SK-N-SH treated with all-trans-retinoic acid at 6 μM for 48 hours (cell line): ENCODE results near the gene RPA3.
A peak's percentile ranks its signal among the peaks of the same experiment; 100 is the strongest.

Experiments
- ATAC-seq: fragments of 200-7000 bp; cut with Tn5 transposase; 3 replicates; pipeline ENCODE4 v1.9.1; 2020; ENCODE audit warnings: mild to moderate bottlenecking, moderate library complexity
- BACH2 ChIP-seq: fragments of 250-450 bp; sonication (Bioruptor Pico); IDR thresholded peaks from 2 replicates; pipeline ENCODE4 v1.9.0; 2021; ENCODE audit warnings: mild to moderate bottlenecking, borderline replicate concordance
- CSDC2 ChIP-seq: fragments of 250-450 bp; sonication (Bioruptor Pico); IDR thresholded peaks from 2 replicates; pipeline ENCODE4 v1.5.0; 2020; ENCODE audit warnings: mild to moderate bottlenecking, moderate library complexity
- ESRRG ChIP-seq: fragments of 250-450 bp; sonication (Bioruptor Pico); IDR thresholded peaks from 2 replicates; pipeline ENCODE4 v1.6.1; 2021; ENCODE audit warnings: mild to moderate bottlenecking
- GLIS3 ChIP-seq: fragments of 250-450 bp; sonication (Bioruptor Pico); IDR thresholded peaks from 2 replicates; pipeline ENCODE4 v1.5.0; 2020; ENCODE audit warnings: mild to moderate bottlenecking, moderate library complexity
- ISL1 ChIP-seq: fragments of 250-450 bp; sonication (Bioruptor Pico); IDR thresholded peaks from 2 replicates; pipeline ENCODE4 v2.1.2; 2022; ENCODE audit warnings: mild to moderate bottlenecking, moderate library complexity
- OSR1 ChIP-seq: fragments of 250-450 bp; sonication (Bioruptor Pico); IDR thresholded peaks from 2 replicates; pipeline ENCODE4 v1.8.0; 2022; ENCODE audit warnings: moderate library complexity, mild to moderate bottlenecking, inconsistent platforms
- POU6F1 ChIP-seq: fragments of 250-450 bp; sonication (Bioruptor Pico); IDR thresholded peaks from 2 replicates; pipeline ENCODE4 v1.8.0; 2021; ENCODE audit warnings: low read depth, mild to moderate bottlenecking, moderate library complexity, borderline replicate concordance
- PPARA ChIP-seq: fragments of 250-450 bp; sonication (Bioruptor Pico); IDR thresholded peaks from 2 replicates; pipeline ENCODE4 v1.5.0; 2020; ENCODE audit warnings: mild to moderate bottlenecking, borderline replicate concordance
- RARB ChIP-seq: fragments of 250-450 bp; sonication (Bioruptor Pico); IDR thresholded peaks from 2 replicates; pipeline ENCODE4 v1.8.0; 2021; ENCODE audit warnings: mild to moderate bottlenecking, moderate library complexity
- SNAI2 ChIP-seq: fragments of 250-450 bp; sonication (Bioruptor Pico); IDR thresholded peaks from 2 replicates; pipeline ENCODE4 v1.5.0; 2020; ENCODE audit warnings: mild to moderate bottlenecking, moderate library complexity
- TSHZ2 ChIP-seq: fragments of 250-450 bp; sonication (Bioruptor Pico); IDR thresholded peaks from 2 replicates; pipeline ENCODE4 v1.5.0; 2020; ENCODE audit warnings: mild to moderate bottlenecking, moderate library complexity
- ZC3H10 ChIP-seq: fragments of 250-450 bp; sonication (Bioruptor Pico); IDR thresholded peaks from 2 replicates; pipeline ENCODE4 v1.5.1; 2021; ENCODE audit warnings: mild to moderate bottlenecking, moderate library complexity
- ZFP3 ChIP-seq: fragments of 250-450 bp; sonication (Bioruptor Pico); IDR thresholded peaks from 2 replicates; pipeline ENCODE4 v1.5.0; 2020; ENCODE audit warnings: mild to moderate bottlenecking, moderate library complexity
- ZNF565 ChIP-seq: fragments of 450-650 bp; formaldehyde crosslinking; conservative IDR thresholded peaks from 2 replicates; pipeline ENCODE4 v1.5.0; 2020; ENCODE audit warnings: low read depth, mild to moderate bottlenecking, moderate library complexity
- ZNF70 ChIP-seq: fragments of 450-650 bp; formaldehyde crosslinking; IDR thresholded peaks from 2 replicates; pipeline ENCODE4 v1.5.0; 2020; ENCODE audit warnings: mild to moderate bottlenecking, moderate library complexity
- ZNF8 ChIP-seq: fragments of 450-650 bp; formaldehyde crosslinking; IDR thresholded peaks from 2 replicates; pipeline ENCODE4 v1.5.0; 2020; ENCODE audit warnings: mild to moderate bottlenecking, moderate library complexity
- TF ChIP-seq, protein P1 (sequence below): fragments of 250-450 bp; sonication (Bioruptor Pico); IDR thresholded peaks from 2 replicates; pipeline ENCODE4 v1.8.0; 2020; ENCODE audit warnings: mild to moderate bottlenecking, moderate library complexity, borderline replicate concordance
- TF ChIP-seq, protein P2 (sequence below): fragments of 250-450 bp; sonication (Bioruptor Pico); IDR thresholded peaks from 2 replicates; pipeline ENCODE4 v1.5.1; 2020; ENCODE audit warnings: low read depth, mild to moderate bottlenecking, moderate library complexity
- TF ChIP-seq, protein P3 (sequence below): fragments of 250-450 bp; sonication (Bioruptor Pico); IDR thresholded peaks from 2 replicates; pipeline ENCODE4 v1.5.1; 2021; ENCODE audit warnings: mild to moderate bottlenecking, moderate library complexity

RPA3 gene

GRCh38 chr7:7642081-7642480 is 76.3 kb downstream of the RPA3 start:
- TF ChIP-seq ZNF70 (CRISPR knock-in tag), result no peak
- TF ChIP-seq, protein P1, sequence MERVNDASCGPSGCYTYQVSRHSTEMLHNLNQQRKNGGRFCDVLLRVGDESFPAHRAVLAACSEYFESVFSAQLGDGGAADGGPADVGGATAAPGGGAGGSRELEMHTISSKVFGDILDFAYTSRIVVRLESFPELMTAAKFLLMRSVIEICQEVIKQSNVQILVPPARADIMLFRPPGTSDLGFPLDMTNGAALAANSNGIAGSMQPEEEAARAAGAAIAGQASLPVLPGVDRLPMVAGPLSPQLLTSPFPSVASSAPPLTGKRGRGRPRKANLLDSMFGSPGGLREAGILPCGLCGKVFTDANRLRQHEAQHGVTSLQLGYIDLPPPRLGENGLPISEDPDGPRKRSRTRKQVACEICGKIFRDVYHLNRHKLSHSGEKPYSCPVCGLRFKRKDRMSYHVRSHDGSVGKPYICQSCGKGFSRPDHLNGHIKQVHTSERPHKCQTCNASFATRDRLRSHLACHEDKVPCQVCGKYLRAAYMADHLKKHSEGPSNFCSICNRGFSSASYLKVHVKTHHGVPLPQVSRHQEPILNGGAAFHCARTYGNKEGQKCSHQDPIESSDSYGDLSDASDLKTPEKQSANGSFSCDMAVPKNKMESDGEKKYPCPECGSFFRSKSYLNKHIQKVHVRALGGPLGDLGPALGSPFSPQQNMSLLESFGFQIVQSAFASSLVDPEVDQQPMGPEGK (CRISPR knock-in tag), result no peak
- no peak for ATAC-seq

DNA sequence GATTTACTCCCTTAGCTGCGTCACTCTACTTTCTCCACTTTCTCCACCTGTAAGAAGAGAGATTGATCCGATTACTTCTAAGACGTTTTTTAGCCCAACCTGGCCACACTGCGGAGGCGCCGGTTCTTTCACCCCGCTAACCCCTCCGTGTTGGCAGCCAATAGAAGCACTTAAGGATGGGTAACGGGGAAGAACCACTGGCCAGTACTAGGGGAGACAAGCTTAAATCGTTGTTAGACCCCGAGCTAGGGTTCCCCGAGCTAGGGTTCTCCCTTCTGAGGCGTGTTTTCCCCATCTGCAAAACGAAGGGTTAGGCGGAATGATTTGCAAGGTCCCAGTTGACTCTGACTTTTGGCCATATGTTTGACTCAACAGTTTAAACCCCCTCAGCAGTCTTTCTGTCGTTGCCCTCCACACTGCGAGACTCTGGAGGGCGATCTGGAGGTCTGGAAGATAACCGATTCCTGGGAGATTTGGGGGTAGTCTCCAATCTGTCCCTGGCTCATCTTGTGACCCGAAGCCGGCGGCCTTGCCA is 77.2 kb downstream of the RPA3 start:
- ATAC-seq, result peak; percentile 13
- TF ChIP-seq ZNF8 (CRISPR knock-in tag) (0 out of 2 replicates have a peak, but pooled peaks have one; percentile 2), PPARA (CRISPR knock-in tag) (no peak), ESRRG (CRISPR knock-in tag) (no peak), ZNF565 (no peak), TSHZ2 (CRISPR knock-in tag) (0 out of 2 replicates have a peak, but pooled peaks have one; percentile 9)

GRCh38 chr7:7640221-7641128 is 77.9 kb downstream of the RPA3 start, which contains the start of gene UMAD1:
UMAD1 (plus strand) TSS chr7:7640752; CDS start chr7:7673372, 32,620 bp downstream.
- ATAC-seq, result peak; percentile 96
- TF ChIP-seq ZC3H10 (CRISPR knock-in tag) (no peak), BACH2 (CRISPR knock-in tag) (no peak), ZNF565 (no peak), OSR1 (CRISPR knock-in tag) (no peak), ZNF8 (CRISPR knock-in tag) (0 out of 2 replicates have a peak, but pooled peaks have one; percentile 22), ISL1 (CRISPR knock-in tag) (no peak), ESRRG (CRISPR knock-in tag) (no peak)
- TF ChIP-seq, protein P2, sequence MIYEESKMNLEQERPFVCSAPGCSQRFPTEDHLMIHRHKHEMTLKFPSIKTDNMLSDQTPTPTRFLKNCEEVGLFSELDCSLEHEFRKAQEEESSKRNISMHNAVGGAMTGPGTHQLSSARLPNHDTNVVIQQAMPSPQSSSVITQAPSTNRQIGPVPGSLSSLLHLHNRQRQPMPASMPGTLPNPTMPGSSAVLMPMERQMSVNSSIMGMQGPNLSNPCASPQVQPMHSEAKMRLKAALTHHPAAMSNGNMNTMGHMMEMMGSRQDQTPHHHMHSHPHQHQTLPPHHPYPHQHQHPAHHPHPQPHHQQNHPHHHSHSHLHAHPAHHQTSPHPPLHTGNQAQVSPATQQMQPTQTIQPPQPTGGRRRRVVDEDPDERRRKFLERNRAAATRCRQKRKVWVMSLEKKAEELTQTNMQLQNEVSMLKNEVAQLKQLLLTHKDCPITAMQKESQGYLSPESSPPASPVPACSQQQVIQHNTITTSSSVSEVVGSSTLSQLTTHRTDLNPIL (CRISPR knock-in tag), result no peak

- TF ChIP-seq ZFP3 (CRISPR knock-in tag) (no peak), SNAI2 (CRISPR knock-in tag) (no peak)
- TF ChIP-seq, protein P2 (CRISPR knock-in tag), result no peak
- TF ChIP-seq, all 23 proteins: peak for 0
- ATAC-seq, result peak; percentile 7
Measured at GRCh38 chr7:7639847-7640220, 78.6 kb downstream of the RPA3 start.

- TF ChIP-seq POU6F1 (no peak), RARB (CRISPR knock-in tag) (no peak), OSR1 (CRISPR knock-in tag) (no peak), ZFP3 (CRISPR knock-in tag) (no peak), CSDC2 (CRISPR knock-in tag) (no peak), GLIS3 (CRISPR knock-in tag) (no peak)
- TF ChIP-seq, protein P3, sequence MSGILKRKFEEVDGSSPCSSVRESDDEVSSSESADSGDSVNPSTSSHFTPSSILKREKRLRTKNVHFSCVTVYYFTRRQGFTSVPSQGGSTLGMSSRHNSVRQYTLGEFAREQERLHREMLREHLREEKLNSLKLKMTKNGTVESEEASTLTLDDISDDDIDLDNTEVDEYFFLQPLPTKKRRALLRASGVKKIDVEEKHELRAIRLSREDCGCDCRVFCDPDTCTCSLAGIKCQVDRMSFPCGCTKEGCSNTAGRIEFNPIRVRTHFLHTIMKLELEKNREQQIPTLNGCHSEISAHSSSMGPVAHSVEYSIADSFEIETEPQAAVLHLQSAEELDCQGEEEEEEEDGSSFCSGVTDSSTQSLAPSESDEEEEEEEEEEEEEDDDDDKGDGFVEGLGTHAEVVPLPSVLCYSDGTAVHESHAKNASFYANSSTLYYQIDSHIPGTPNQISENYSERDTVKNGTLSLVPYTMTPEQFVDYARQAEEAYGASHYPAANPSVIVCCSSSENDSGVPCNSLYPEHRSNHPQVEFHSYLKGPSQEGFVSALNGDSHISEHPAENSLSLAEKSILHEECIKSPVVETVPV (CRISPR knock-in tag), result no peak
- no peak for ATAC-seq
Measured at GRCh38 chr7:7639421-7639820, 79.0 kb downstream of the RPA3 start.
